ENCODE measurements around the gene SHC3.

Gene SHC3

GRCh38 chr9:89186960-89187359 lies 8.3 kb upstream of the SHC3 start:
- no peak for DNase-seq (ENCODE audit: low spot score)

- DNase-seq (ENCODE audit: low spot score), result no peak
These were observed 7.4 kb upstream of the SHC3 start for GRCh38 chr9:89185980-89186379.

DNA sequence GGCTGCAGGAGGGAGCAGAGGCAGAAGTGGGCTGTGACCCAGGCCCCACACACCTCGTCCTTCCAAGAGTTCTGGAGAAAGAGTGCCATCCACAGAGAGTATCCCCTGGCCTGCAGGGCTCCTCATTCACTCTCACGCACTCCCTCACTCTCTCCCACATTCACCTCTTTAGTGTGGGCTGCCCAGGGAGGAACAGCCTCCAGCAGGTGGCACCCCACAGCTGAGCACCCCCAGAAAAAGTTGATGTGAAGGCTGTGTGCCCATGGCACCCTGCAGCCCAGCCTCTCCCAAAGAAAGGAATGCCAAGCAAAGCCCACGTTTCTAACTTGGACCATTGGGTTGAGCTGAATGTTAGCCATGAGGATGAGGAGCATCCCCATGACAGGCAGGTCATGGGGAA lies 4.5 kb upstream of the SHC3 start:
- DNase-seq (ENCODE audit: low spot score), result no peak

GRCh38 chr9:89182369-89182768 lies 3.8 kb upstream of the SHC3 start:
- no peak for DNase-seq (ENCODE audit: low spot score)

DNA sequence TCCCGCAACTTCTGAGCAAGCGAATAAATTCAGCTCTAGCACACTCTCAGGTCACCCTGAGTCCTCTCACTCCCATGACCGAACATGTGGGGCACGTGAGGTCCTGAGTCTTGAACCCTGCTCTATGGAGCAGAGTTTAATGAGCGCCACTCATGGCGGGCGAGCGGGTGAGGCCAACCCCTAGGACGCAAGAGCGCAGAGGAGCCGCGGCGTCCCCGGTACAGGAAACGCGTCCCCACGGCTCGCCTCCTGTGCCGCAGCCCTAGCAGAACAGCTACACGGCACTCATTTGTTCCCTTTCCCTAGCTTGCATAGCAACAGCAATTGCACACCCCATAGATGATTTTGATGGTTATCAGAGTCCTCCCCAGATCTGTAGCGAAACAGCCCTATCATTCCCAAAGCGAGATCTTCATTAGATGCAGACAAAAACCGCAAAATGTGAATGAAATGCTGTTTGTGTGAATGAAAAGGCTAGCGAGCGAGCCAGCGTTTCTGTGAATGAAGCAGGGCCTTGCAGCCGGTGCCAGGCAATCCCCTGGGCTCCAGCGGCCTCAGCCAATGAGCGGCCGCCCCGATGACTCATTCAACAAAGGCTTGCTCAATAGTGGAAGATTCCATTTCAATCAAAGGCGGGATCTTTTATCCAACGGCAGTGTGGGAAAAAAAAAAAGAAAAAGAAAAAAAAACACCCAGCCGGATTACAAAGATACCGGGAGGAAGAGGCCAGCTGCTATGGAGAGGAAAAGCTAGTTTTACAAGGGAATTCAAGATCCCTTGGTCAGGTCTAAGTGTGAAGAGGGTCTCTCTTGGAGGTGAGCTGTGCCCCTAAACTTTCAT lies 1.5 kb upstream of the SHC3 start:
- peak; percentile 25 for DNase-seq (ENCODE audit: low spot score)

- DNase-seq (ENCODE audit: low spot score), result no peak
These were observed 899 bp upstream of the SHC3 start for GRCh38 chr9:89179540-89179894.

GRCh38 chr9:89178830-89179539 lies 367 bp upstream of the SHC3 start:
- DNase-seq (ENCODE audit: low spot score), result no peak

- no peak for DNase-seq (ENCODE audit: low spot score)
These were observed 1.3 kb downstream of the SHC3 start for GRCh38 chr9:89177012-89177943.

DNA sequence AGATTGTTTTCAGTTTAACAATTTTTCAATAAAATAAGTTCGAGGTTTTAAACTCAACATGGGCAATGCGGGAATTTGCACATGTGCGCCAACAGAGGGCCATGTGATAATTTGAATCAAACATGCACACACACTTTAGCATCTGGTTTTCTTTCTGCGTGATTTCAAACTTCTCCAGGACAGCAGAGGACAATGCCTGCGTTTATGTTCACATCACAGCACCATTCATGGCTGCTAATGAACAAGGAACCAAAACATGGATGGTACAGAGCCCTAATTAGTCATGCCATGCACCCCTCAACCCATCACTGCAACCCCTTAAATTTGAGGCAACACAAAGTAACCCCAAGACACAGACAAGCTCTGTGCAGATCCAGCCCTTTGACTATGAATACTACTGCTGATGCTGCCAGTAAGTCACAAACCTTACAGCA lies 2.8 kb downstream of the SHC3 start:
- no peak for DNase-seq (ENCODE audit: low spot score)

- no peak for DNase-seq (ENCODE audit: low spot score)
These were observed 4.3 kb downstream of the SHC3 start for GRCh38 chr9:89174291-89174690.

- no peak for DNase-seq (ENCODE audit: low spot score)
These were observed 5.5 kb downstream of the SHC3 start for GRCh38 chr9:89173072-89173471.

GRCh38 chr9:89172398-89172797 lies 6.2 kb downstream of the SHC3 start:
- no peak for DNase-seq (ENCODE audit: low spot score)

DNA sequence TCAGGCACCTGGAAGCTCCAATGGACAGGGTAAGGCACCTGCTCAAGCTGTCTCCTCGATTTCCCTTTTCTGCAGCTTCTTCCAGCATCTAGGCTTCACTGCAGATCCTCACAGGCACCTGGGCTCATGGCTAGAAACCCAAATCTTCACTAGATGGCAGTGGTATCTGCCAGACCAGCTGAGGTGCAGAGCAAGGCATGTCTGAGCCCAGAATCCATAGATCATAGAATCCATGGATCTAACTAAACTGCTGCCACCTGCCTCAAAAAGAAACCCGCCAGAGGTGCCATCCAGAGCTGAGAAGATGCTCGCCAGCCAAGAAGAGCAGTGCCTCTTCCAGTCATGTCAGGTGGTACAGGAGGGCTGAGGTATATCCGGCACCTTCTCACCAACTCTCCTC lies 6.9 kb downstream of the SHC3 start:
- DNase-seq (ENCODE audit: low spot score), result no peak

- DNase-seq (ENCODE audit: low spot score), result no peak
These were observed 7.4 kb downstream of the SHC3 start for GRCh38 chr9:89171231-89171630.

GRCh38 chr9:89168901-89169813 lies 9.5 kb downstream of the SHC3 start:
- no peak for DNase-seq (ENCODE audit: low spot score)

DNA sequence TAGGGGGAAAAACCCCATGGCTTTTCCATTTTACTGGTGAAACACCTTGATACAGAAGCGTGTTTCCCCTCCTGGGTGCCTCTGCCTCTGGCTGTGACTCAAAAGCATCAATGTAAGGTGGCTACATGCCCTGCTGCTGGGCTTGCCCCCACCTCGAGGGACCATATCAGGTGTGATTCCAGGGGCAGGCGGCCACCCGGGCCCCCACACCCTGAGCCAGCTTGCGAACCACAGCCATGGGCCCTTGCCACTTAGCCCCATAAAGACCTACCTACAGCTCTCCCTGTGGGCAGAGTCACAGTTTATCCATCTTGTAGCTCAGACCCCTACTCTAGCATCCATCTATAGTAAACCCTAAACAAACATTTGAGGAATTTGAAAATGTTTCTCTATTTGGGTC lies 10.8 kb downstream of the SHC3 start:
- no peak for DNase-seq (ENCODE audit: low spot score)

GRCh38 chr9:89166852-89167251 lies 11.8 kb downstream of the SHC3 start:
- DNase-seq (ENCODE audit: low spot score), result no peak

- DNase-seq (ENCODE audit: low spot score), result no peak
These were observed 12.7 kb downstream of the SHC3 start for GRCh38 chr9:89165880-89166279.

GRCh38 chr9:89165341-89165740 lies 13.3 kb downstream of the SHC3 start:
- no peak for DNase-seq (ENCODE audit: low spot score)

GRCh38 chr9:89161221-89161620 lies 17.4 kb downstream of the SHC3 start:
- DNase-seq (ENCODE audit: low spot score), result no peak

DNA sequence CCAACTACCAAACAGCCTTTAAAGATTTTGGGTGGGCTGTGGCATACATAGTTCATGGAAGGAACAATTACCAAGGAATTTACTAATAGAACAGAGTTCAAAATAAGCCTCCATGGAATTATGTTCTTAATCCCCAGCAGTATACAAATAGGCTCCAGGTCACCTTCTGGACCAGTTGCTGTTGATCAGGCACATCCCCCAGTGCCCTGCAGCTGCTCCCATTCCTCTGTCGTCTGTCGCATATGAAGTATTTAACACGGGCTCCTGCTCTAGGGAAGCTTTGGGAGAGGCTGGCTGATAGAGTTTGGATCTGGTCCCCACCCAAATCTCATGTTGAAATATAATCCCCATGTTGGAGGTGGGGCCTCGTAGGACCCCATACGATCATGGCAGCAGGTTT lies 17.8 kb downstream of the SHC3 start:
- DNase-seq (ENCODE audit: low spot score), result no peak

Data from germinal center (tissue), 1 donor.